Superior temporal gyrus (tissue), 1 donor: ENCODE data around the gene CFAP107.
"Not testable (repeated sequence)": the region's sequence is repeated elsewhere in the genome, so short reads cannot be mapped to it uniquely, and the experiment has no call there.

ENCODE experiments used
- DNase-seq: peaks from one replicate; pipeline ENCODE4 v3.0.0-alpha.2; 2016; ENCODE audit errors: extremely low spot score

Gene CFAP107

GRCh38 chr1:12778061-12778460, 32.1 kb downstream of the CFAP107 start:
- DNase-seq, result no peak

GRCh38 chr1:12778907-12779306, 32.9 kb downstream of the CFAP107 start:
- no peak for DNase-seq

GRCh38 chr1:12781488-12781887, 35.5 kb downstream of the CFAP107 start:
- not testable (repeated sequence) for DNase-seq

GRCh38 chr1:12783783-12784182, 37.8 kb downstream of the CFAP107 start:
- not testable (repeated sequence) for DNase-seq

GRCh38 chr1:12784729-12785128, 38.7 kb downstream of the CFAP107 start:
- DNase-seq, result not testable (repeated sequence)

- DNase-seq, result not testable (repeated sequence)
Measured at GRCh38 chr1:12791097-12791496, 45.1 kb downstream of the CFAP107 start, which contains the start of gene PRAMEF1. Gene PRAMEF1, plus strand, starts transcription at chr1:12791397. Its CDS starts 1,831 bp downstream, at chr1:12793228.

- DNase-seq, result no peak
Measured at GRCh38 chr1:12798911-12799310, 52.9 kb downstream of the CFAP107 start.

- DNase-seq, result no peak
Measured at GRCh38 chr1:12799730-12800129, 53.7 kb downstream of the CFAP107 start.

GRCh38 chr1:12809933-12810332, 63.9 kb downstream of the CFAP107 start:
- no peak for DNase-seq

GRCh38 chr1:12810691-12811408, 64.8 kb downstream of the CFAP107 start:
- no peak for DNase-seq

GRCh38 chr1:12811409-12811784, 65.4 kb downstream of the CFAP107 start:
- no peak for DNase-seq
